ENCODE measurements around the gene ARL15.
A peak's percentile ranks its signal among the peaks of the same experiment; 100 is the strongest.

Gene ARL15

DNA sequence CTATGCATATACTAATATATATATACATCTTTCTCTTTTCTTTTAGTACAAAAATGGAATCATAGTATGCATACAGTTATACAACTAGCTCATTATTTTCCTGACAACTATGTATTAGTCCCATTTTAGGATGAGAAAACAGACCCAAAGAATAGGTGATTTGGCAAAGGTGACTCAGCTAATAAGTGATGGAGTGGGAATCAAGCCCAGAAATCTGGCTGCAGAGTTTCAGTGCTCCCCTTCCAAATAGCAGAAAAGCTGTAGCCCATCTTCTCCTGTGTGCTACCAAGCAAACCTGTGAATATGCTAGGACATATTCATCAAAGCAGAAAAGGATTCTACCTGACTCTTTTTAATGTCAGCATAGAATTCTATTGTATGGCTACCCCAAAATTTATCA, 114.7 kb downstream of the ARL15 start:
- no peak for DNase-seq

DNA sequence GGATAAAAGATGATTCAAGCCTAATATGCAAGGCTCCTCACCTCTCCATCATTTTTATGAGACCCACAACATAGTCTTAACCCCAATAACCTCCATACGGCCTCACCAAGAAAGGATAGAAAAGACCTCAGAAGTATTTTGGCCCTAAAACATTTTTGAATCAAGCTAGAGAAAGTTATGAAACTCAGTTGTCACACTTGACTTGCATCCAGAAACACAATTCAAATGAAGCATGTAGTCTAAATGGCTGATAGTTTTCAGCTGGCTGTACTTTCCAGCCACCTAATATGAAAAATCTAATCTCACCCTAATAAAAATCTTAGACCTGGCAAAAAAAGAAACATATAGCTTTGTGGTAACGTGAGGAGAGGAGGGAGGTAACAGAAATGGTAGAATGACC, 116.1 kb downstream of the ARL15 start:
- DNase-seq, result no peak

DNA sequence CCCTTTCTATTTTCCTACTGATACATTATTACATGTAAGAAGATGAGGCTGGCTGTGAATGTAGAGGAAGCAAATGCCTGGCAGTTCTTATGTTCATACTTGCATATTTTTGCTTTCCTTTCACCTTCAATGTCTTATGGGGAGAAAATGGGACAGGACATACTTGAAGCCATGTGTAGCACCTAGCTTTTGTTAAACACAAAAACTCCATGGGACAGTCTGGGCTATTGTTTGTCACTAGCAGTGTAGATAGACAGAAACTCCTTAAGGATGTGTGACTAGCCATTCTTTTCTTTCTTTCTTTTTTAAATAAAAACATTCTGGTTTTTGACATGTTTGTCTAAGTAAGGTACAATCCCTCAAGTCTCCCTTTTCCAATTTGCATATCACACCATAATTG, 122.7 kb downstream of the ARL15 start:
- peak; percentile 81 for DNase-seq

DNA sequence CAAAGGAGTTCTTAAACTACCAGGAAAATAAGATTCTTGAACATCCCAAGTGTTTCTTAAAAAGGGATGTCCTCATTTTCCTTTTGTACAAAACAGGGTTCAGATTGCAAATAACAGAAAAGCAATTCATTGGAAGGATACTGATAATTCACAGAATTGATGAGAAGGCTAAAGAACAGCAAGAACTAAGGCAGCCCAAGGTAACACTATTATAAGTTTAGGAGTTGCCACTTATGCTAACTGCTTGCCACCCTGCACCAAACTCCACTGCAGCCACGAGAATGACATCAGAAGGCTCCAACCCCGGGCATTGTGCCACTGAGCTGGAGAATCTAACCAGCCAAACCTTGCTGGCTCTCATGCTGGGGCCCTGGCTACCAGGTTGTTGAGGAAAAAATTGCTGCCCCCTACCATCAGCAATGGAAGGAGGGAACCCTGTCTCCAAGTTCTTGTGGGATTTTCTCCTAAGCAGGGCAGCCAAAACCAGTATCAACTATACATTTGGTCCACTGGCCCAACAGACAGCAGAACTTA, 123.4 kb downstream of the ARL15 start:
- DNase-seq, result peak; percentile 83

DNA sequence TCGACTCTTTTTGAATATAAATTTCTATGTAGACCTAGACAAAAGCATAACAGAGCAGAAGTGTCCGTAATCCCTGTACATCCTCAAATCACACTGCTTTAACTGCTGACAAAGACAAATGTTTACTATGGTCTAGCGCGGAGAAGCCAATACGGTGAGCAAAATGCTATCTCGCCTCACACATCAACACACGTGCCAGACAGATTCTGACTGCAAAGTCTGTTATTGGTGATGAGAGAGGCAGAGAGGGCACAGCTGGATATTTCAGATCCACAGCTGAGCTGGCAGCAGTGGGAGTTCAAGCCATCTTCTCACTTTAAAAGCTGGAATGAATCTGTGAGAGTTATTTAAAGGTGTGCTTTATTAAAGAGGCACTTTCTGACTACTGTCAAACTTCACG, 124.3 kb downstream of the ARL15 start:
- DNase-seq, result peak; percentile 22

DNA sequence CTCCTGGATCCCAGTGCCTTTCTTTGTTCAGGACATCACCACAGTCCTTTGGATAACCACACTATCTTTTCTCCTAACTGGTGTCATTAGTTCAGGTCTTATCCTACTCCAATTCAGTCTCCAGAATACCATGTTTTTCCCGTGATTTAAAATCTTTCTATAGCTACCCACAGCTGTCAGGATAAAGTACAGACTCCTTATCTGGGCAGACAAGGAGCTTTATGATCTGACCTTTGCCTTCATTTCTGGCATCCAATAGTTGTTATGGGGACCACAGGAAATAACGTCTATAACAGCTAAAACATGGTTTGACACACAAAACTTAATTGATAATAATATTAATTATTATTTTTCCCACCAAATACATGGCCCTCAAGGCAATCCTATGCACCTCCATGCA, 125.6 kb downstream of the ARL15 start:
- no peak for DNase-seq

DNA sequence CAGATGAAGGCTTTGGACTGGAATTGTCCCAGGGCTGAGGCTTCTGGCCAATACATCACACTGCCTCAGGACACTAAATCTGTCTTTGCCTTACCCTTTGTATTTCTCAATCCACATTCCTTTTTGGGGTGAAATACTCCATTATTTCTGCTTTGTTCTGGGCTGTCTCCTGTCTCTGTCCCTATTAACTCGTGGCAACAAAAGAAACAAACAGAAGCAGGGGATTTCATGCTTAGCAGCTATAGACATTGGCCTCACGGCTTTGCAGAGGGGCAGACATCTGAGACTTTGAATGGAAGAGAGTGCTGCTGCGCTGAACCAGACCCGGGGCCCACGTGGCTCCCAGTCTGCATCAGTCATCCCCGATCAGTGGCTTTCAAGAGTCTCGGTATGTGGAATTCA, 129.7 kb downstream of the ARL15 start:
- no peak for DNase-seq

DNA sequence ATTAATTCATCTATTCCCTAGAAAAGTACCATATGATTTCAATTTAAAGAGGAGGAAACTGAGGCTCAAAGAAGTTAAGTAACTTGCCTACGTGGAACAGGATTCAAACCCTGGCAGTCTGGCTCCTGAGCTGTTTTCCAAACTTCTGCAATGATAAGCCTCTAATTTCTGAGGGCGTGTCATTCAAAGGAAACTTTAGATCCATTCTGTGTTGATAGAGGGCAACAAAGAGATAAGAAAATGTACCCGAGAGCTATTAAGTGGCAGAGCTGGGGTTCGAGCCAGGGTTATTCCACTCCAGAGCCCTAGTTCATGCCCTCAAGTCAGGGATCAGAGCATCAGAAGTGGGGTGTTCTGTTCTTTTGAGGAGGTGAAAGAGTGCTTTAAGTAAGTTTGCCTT, 131.4 kb downstream of the ARL15 start:
- no peak for DNase-seq

DNA sequence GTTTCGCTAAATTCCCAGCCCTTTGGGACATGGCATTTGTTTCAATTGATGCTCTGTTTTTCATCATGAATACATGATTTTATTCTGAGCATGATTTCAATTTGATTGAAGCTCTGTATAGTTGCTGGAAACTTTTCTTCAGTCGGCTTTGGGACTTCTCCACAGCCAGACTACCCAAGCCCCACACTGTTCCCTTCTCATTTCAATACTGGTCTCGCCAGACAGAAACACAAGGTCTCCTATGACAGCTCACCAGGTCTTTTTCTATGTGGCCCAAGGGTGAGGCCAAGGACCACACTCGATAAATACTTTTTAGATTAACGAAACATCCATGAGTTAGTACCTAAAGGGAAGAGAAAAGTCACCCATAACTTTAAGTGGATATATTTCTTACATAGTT, 132.2 kb downstream of the ARL15 start:
- no peak for DNase-seq

DNA sequence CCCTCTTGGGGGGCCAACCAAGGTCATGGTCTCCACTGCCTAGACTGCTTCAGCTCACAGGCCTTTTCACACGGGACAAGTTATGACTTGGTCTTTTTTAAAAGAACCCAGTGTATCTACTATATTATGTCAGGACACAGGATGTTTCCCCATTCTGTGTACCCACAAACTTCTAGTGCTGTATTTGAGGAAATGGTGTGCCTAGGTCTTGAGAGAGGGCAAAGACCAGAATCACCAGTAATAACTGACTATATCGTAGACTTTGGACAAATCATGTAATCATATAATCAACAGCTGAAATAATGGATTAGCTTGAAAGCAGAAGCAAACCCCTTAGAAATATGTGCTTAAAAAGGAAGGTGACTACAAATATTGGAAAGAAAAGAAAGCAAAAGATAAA, 133.3 kb downstream of the ARL15 start:
- DNase-seq, result no peak

DNA sequence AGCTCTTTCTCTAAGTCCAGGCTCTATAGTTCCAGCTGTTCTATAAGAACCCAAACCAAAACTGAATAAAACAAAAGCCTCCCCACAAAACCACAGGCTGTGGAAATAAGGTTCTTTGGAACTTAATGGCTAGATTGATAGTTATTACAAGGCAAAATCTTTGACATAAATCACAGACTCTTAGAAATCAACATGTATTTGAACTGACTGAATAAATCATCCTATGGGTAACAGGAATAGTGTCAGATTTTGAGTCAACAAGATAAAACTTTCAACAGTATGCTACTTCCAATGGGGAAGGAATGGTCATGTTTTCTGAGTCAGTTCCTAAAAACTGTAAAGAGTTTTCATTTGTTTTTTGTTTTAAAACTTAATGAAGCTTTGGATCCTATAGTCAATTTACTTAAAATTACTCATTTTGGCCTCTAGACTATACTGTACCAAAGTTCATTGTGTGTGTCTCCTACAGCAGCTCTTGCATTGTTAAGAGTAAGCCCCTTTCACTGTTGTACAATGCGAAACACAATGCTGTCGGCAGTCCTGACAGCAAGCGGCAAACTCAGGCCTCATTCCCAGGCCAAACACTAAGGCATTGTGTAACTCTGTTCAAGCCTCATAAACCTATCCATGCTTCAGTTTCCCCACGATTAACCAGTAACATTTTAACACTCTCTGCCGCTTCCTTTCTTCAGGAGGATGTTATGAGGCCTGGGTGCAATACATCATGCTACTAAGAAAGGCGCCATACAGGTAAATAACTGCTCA, 134.1 kb downstream of the ARL15 start:
- DNase-seq, result no peak

DNA sequence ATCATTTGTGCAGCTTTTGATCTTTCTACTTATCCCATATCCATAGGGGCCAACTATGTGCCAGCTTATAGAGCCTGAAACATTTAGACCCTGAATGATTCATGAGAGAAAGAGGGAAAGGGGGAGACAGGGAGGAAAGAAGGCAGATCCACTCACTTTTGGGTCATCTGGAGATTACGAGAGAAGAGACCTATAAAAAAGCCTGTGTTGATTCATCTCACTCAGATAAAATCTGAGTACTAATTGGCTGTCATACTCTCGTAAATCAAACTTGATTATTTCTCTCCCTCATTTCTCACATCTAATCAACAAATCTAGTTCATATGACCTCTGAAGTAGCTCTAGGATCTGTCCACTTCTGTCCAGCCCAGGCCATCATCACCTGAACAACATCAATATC, 137.1 kb downstream of the ARL15 start:
- DNase-seq, result no peak

DNA sequence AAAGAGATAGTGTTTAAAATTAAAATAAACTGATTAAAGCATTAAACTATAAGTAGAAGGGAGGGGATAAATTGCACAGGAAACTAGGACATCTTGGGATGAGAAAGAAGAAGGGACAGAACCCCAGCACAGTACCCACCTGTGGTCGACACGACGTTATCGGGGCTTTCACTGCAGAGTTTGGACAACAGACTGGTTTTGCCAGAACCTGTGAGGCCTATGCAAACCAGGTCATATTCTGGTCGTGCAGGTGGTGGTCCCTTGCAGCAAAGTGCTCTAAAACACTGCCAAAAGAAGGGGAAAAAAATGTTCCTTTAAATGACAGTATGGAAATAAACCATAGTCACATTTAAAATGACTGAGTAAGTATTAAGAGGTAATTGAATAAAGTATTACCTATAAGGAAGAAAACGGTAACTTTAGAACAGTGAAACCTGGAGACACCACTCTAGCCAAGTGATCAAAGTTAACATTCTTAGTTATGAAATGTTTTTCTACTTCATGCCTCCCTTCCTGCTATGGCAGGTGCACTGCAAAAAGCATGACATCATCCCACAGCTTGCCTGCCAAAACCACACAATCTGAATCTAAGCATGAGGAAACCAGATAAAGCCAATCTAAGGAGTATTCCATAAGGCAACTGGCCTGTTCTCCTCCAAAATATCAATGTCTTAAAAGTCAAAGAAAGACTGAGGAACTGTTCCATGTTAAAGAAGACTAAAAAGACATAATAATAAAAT, 138.6 kb downstream of the ARL15 start:
- peak; percentile 85 for DNase-seq

DNA sequence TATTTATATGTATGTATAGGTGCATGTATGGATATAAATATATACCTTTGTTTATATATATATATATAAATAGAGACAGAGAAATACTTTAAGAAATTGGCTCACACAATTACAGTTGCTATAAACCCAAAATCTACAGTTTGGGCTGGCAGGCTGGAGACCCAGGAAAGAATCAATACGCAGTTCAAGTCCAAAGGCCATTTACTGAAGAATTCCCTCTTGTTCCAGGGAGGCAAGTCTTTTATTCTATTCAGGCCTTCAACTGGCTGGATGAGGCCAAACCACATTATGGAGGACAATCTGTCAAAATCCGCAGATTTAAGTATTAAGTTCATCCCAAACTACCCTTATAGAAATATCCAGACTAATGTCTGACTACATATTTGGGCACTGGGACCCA, 144.7 kb downstream of the ARL15 start:
- DNase-seq, result no peak

DNA sequence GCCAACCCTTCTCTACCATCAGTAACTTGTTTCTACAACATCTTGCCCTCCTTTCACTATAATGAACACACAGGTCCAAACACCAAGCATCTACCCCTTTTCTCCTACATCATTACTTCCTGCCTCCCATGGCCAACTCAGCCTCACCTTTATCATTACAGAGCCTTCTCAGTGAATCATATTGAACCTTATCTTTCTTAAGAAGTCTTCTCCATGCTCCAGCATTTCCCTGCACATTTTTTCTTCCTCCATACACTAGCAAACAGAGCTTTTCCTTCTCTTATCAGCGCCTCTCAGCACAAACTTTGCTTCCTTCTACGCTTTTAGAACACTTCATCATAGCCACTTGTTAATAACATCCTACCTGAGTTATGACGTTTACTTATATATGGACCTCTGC, 148.2 kb downstream of the ARL15 start:
- no peak for DNase-seq

DNA sequence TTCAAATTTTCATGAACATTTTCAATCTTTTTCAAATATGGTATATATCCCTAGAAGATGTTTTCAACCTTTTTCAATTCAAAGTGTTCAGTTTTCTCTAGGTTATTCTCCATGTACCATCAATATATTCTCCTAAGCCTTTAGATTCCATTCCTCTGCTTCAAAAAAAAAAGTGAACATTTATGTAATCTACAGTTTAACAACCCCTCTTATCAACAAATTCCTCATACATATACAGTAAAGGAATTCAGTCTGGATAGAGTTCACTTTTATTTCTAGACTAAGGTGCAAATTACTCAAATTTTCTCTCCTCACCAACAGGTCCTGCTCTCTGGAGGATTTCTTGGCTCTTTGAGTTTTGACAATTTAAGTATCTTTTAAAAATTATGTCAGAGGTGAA, 150.0 kb downstream of the ARL15 start:
- no peak for DNase-seq

DNA sequence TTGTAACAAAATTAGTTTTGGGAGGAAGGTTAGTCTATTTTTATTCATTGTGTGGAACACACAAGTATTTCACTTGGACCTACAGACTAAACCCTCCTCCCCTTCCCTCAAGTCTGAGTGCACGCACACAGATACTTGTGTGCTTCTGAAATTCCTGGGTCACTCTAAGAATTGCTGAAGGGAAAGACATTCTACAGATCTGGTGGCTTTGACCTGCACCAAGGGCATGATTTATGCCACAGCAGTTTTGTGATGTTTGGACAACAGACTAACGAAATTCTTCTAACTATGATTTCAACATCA, 150.5 kb downstream of the ARL15 start:
- DNase-seq, result no peak

DNA sequence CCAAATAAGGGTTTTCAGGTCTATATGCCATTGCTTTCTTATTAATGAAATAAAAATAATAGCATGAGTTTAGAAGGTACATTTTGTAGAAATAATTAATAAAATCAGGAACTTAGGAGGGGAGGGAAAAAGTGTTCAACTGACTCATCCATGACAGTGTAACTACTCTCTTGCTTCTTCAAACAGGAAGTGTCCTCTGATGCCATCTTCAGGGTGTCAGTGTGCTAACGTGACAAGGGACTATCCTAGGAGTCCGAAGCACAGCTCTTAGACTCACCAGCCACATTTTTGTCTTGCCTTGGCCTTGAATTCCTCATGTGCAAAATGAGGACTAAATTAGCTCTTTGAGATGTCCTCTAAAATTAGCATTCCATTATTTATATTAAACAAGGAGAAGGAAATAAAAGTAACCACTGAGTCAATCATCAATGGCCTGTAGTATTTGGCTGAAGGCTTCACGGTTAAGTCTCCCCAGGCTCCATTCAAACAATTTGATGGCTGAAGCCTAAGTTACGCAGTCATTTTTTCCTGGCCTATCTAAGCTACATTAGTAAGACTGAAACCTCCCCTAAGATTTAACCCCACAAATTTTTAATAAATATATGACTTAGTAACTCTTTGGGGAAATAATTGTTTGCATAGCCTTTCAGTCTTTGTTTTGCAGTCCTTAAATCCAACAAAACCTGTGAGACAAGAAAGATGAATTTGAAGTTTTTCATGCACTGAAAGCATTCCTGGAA, 151.1 kb downstream of the ARL15 start:
- DNase-seq, result no peak

DNA sequence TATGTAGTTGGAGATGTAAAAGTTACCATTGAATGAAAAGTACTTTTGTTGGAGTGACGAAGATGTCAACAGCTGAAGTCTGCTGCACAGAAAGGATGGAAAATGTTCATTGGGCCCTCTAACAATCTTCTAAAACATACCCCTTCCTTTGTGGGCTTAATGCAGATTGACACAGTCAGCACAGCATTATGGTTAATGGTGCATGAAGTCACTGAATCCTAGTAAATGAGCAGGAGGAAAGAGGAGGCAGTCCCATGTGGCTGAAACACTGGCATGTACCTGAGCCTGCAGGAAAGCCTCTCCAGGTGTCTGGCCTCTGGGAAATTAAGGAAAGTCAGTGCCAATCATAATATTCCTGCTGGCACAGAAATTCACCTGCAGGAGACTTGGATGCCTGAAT, 153.8 kb downstream of the ARL15 start:
- DNase-seq, result peak; percentile 38

DNA sequence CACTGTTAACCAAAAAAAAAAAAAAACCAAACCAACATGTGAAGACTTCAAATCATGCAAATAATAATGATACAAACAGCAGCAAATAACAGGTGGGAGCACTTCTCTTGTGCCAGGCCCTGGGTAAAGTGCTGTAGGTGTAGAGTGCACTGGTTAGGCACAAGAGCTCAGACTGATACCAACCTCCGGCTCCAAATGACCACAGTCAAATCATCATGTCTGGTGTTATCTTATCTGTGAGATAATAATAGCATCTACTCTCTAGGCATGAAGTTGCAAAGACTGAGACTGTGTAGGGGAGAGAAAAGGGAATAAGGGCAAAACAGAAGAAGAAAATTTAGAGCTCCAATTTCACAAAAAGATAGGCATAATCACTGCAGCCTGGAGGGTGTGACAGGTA, 159.5 kb downstream of the ARL15 start:
- no peak for DNase-seq

DNA sequence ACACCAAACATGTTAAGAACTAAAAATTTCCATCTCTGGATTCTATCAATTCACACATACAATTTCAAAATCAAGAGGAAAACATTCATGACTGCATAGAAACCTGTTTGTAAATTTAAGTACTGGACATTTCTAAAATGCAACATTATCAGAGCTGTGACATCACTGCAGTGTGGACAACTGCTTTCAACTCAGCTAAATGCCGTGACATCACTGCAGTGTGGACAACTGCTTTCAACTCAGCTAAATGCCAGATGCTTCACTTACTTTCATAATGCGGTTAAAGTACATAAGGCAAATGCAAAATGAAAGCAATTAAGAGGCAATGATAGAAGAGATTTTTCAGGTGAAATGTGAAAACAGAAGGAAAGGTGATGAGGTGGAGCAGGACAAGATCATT, 161.5 kb downstream of the ARL15 start:
- DNase-seq, result peak; percentile 85

DNA sequence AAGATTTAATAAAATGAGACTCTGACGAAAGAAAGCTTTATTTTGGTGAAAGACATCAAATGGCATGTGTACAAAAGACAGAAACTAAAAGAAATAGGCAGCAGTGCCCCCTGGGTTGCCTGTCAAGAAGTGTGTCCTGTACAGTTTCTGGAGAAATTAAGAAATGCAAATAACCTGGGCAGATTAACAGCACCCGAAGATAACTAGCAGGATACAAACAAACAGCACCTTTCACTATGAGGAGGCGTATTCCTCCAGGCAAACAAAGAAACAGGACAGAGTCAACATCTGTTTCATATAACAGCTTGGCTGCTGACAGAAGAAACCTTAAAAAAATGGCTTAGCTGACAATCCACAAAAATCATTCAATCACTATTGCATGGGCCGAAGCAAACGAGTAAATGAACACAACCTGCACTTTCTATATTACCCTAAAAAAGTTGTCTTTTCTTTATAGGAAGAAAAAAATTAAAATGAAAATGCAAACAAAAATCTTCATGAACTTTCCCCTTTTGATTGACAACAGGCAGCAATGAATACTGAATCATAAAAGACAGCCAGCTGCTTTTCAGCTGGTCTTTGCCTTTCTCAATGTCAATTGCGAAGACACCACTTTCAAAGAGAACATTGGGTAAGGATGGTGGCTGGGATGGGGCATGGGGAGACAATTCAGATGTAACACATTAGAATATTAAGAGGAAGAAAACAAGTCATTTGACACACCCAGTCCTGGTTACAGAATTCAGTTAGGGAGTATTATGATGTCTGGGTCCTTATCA, 162.1 kb downstream of the ARL15 start:
- DNase-seq, result peak; percentile 40

DNA sequence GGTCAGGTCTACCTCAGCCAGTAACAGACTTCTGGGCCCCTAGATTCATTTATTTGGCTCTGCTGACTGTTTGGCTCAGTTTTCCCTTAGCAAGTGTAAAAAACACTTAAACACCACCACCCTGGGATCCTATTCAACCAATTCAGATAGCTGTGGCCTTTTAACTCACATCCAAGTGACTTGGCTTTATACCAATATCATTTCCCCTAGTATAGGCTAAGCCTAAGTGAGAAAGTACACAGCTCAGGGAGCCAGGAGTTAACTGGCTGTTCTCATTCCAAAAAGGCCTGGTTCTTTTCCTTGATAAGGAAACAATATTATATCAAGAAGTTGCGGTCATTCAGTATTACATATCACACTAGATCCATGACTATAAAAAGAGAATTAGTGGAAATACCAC, 163.5 kb downstream of the ARL15 start:
- peak; percentile 92 for DNase-seq
